Measurements from ENCODE around the gene CMTR2. TPM values are rescaled to one million over a fixed set of nuclear protein-coding genes. Genes with fewer than 3 reads are reported as not detected.

The CMTR2 gene
- total and polyA plus RNA-seq, 2 of the 4 experiments (the other 2 are of a cell fraction) = 10.6 to 21.9 TPM

GRCh38 chr16:71257768-71258167, 31.4 kb downstream of the CMTR2 start:
- Histone ChIP-seq H4K8ac (ENCODE audit: low read depth in 2 of 2, low read length in 2 of 2) (no peak overlapping the region), H3K23ac (ENCODE audit: low read depth, low read length) (no peak overlapping the region), H2AFZ (replicated peaks; ENCODE audit: low read length, poor library complexity) (no peak overlapping the region), H3K4ac (ENCODE audit: low read depth, low read length) (no peak overlapping the region), H2BK15ac (ENCODE audit: low read depth, low read length) (no peak overlapping the region), H3K27ac (ENCODE audit: insufficient read depth, low read length) (no peak overlapping the region), H3K79me1 (ENCODE audit: low read depth in 1 of 2, low read length in 2 of 2) (no peaks in the 10 kb centered on the region), H3K18ac (ENCODE audit: low read depth, low read length) (no peak overlapping the region), H4K20me1 (ENCODE audit: insufficient read depth, low read length) (no peaks in the 10 kb centered on the region), H3K56ac (ENCODE audit: extremely low read depth, insufficient read depth, low read length) (no peak overlapping the region), H3K14ac (replicated peaks; ENCODE audit: low read depth, low read length) (no peak overlapping the region), H4K91ac (ENCODE audit: insufficient read depth, low read depth, low read length) (no peak overlapping the region), H2BK5ac (ENCODE audit: low read depth, low read length, poor library complexity, severe bottlenecking) (no peak overlapping the region), H3K4me2 (ENCODE audit: low read depth, low read length) (no peak overlapping the region), H3K9me3 (ENCODE audit: control insufficient read depth, insufficient read depth, low read length) (no peaks in the 10 kb centered on the region), H4K5ac (ENCODE audit: low read depth, low read length) (no peak overlapping the region), H3K27me3 (ENCODE audit: control insufficient read depth, insufficient read depth, low read length) (no peaks in the 10 kb centered on the region), H2AK9ac (replicated peaks; ENCODE audit: low read depth, low read length, poor library complexity) (no peak overlapping the region), H3K9ac (ENCODE audit: low read depth, low read length) (no peak overlapping the region), H3K9me1 (ENCODE audit: insufficient read depth, low read length) (no peaks in the 10 kb centered on the region), H3K4me1 (ENCODE audit: control insufficient read depth, insufficient read depth, low read length) (no peaks in the 10 kb centered on the region), H2BK120ac (ENCODE audit: low read depth, low read length) (no peak overlapping the region), H3K36me3 (ENCODE audit: control insufficient read depth, insufficient read depth, low read length) (no peaks in the 10 kb centered on the region), H2AK5ac (ENCODE audit: low read depth, low read length) (no peak overlapping the region), H2BK20ac (ENCODE audit: low read depth, low read length) (no peak overlapping the region), H3K4me3 (ENCODE audit: insufficient read depth, low read depth, low read length) (no peak overlapping the region)
- dilution Hi-C loops (cut with HindIII; ENCODE audit: low sequenced_read_pairs, unreplicated experiment) = no loop called here
- ChIA-PET CTCF (no interaction called here), POLR2A (ENCODE audit: unreplicated experiment) (no interaction called here)
- intact Hi-C loops (cut with micrococcal nuclease) = no loop called here
- in situ Hi-C loops (cut with MboI; ENCODE audit: low sequenced_read_pairs) = no loop called here
- no peak for ATAC-seq (ENCODE audit: low read depth)
- WGBS, 2 experiments (ENCODE audit: extremely low coverage in 2 of 2, insufficient read length in 1 of 2) = no CpG with 5 or more reads among the region's 1 CpG
- no TSS peak for BruUV-seq (replicated peaks)
- TF ChIP-seq MAFK (IDR thresholded peaks at IDR 0.05; ENCODE audit: low read depth, low read length) = peak; percentile 59
- TF ChIP-seq FOS (IDR thresholded peaks at IDR 0.05; ENCODE audit: low read depth, low read length) = no peak
- no peak for TF ChIP-seq RCOR1 (IDR thresholded peaks at IDR 0.05; ENCODE audit: insufficient replicate concordance, low read length)
- TF ChIP-seq CEBPB (IDR thresholded peaks at IDR 0.05; ENCODE audit: low read depth, low read length) = no peak
- no peak for TF ChIP-seq SMC3 (IDR thresholded peaks at IDR 0.05; ENCODE audit: low read depth, low read length)
- no peak for TF ChIP-seq MXI1 (IDR thresholded peaks at IDR 0.05; ENCODE audit: borderline replicate concordance, low read depth, low read length)
- DNase-seq = no peak
